Measurements from ENCODE around the gene SEL1L2.

- TF ChIP-seq, protein P1, sequence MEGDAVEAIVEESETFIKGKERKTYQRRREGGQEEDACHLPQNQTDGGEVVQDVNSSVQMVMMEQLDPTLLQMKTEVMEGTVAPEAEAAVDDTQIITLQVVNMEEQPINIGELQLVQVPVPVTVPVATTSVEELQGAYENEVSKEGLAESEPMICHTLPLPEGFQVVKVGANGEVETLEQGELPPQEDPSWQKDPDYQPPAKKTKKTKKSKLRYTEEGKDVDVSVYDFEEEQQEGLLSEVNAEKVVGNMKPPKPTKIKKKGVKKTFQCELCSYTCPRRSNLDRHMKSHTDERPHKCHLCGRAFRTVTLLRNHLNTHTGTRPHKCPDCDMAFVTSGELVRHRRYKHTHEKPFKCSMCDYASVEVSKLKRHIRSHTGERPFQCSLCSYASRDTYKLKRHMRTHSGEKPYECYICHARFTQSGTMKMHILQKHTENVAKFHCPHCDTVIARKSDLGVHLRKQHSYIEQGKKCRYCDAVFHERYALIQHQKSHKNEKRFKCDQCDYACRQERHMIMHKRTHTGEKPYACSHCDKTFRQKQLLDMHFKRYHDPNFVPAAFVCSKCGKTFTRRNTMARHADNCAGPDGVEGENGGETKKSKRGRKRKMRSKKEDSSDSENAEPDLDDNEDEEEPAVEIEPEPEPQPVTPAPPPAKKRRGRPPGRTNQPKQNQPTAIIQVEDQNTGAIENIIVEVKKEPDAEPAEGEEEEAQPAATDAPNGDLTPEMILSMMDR (IDR thresholded peaks at IDR 0.05): no peak
- TF ChIP-seq POLR2A (IDR thresholded peaks at IDR 0.05) (no peak), POLR2AphosphoS5 (IDR thresholded peaks at IDR 0.05; ENCODE audit: insufficient read depth in 1 of 2, low read depth in 1 of 2) (no peak)
Observed at GRCh38 chr20:13873831-13874230, 116.6 kb downstream of the SEL1L2 start.

Measured in vagina (tissue), 2 donors.